Measurements from ENCODE around the gene UGT1A5. TPM values are rescaled to one million over a fixed set of nuclear protein-coding genes. Genes with fewer than 3 reads are reported as not detected.

Gene UGT1A5
- total and polyA plus RNA-seq, 2 of the 4 experiments (the other 2 are of a cell fraction): not detected

- TF ChIP-seq BHLHE40 (IDR thresholded peaks at IDR 0.05; ENCODE audit: low read depth, low read length) (no peak), MXI1 (IDR thresholded peaks at IDR 0.05; ENCODE audit: borderline replicate concordance, low read depth, low read length) (no peak), NFE2L2 (IDR thresholded peaks at IDR 0.05; ENCODE audit: low read depth, low read length) (no peak), POLR2A (IDR thresholded peaks at IDR 0.05; ENCODE audit: low read depth, low read length) (no peak), USF2 (IDR thresholded peaks at IDR 0.05; ENCODE audit: low read depth, low read length) (no peak), SMC3 (IDR thresholded peaks at IDR 0.05; ENCODE audit: low read depth, low read length) (no peak), RFX5 (IDR thresholded peaks at IDR 0.05; ENCODE audit: low read depth, low read length) (no peak), MAFK (IDR thresholded peaks at IDR 0.05; ENCODE audit: low read depth, low read length) (no peak), RAD21 (IDR thresholded peaks at IDR 0.05; ENCODE audit: low read length) (no peak)
- Histone ChIP-seq H4K8ac (ENCODE audit: low read depth in 2 of 2, low read length in 2 of 2) (no peak overlapping the region), H2BK5ac (ENCODE audit: low read depth, low read length, poor library complexity, severe bottlenecking) (no peak overlapping the region), H3K4me2 (ENCODE audit: low read depth, low read length) (no peak overlapping the region), H3K14ac (replicated peaks; ENCODE audit: low read depth, low read length) (no peak overlapping the region), H3K56ac (ENCODE audit: extremely low read depth, insufficient read depth, low read length) (no peak overlapping the region), H2AK9ac (replicated peaks; ENCODE audit: low read depth, low read length, poor library complexity) (no peak overlapping the region), H3K18ac (ENCODE audit: low read depth, low read length) (no peak overlapping the region), H2AFZ (replicated peaks; ENCODE audit: low read length, poor library complexity) (no peak overlapping the region), H2BK120ac (ENCODE audit: low read depth, low read length) (no peak overlapping the region), H4K5ac (ENCODE audit: low read depth, low read length) (no peak overlapping the region), H3K27me3 (ENCODE audit: control insufficient read depth, insufficient read depth, low read length) (no peaks in the 10 kb centered on the region), H3K79me1 (ENCODE audit: low read depth in 1 of 2, low read length in 2 of 2) (no peaks in the 10 kb centered on the region), H3K9ac (ENCODE audit: low read depth, low read length) (no peak overlapping the region), H3K9me3 (ENCODE audit: control insufficient read depth, insufficient read depth, low read length) (no peaks in the 10 kb centered on the region), H3K4ac (ENCODE audit: low read depth, low read length) (no peak overlapping the region), H3K23ac (ENCODE audit: low read depth, low read length) (no peak overlapping the region), H4K20me1 (ENCODE audit: insufficient read depth, low read length) (no peaks in the 10 kb centered on the region), H2BK20ac (ENCODE audit: low read depth, low read length) (no peak overlapping the region), H4K91ac (ENCODE audit: insufficient read depth, low read depth, low read length) (no peak overlapping the region), H2AK5ac (ENCODE audit: low read depth, low read length) (no peak overlapping the region), H3K4me3 (ENCODE audit: insufficient read depth, low read depth, low read length) (no peak overlapping the region), H3K27ac (ENCODE audit: insufficient read depth, low read length) (no peak overlapping the region), H3K4me1 (ENCODE audit: control insufficient read depth, insufficient read depth, low read length) (no peaks in the 10 kb centered on the region), H2BK15ac (ENCODE audit: low read depth, low read length) (no peak overlapping the region), H3K36me3 (ENCODE audit: control insufficient read depth, insufficient read depth, low read length) (no peaks in the 10 kb centered on the region), H3K9me1 (ENCODE audit: insufficient read depth, low read length) (no peaks in the 10 kb centered on the region)
- intact Hi-C loops (cut with micrococcal nuclease) (no loop called here), dilution Hi-C loops (cut with HindIII; ENCODE audit: low sequenced_read_pairs, unreplicated experiment) (no loop called here), in situ Hi-C loops (cut with MboI; ENCODE audit: low sequenced_read_pairs) (no loop called here)
- no TSS peak for BruUV-seq (replicated peaks)
- DNase-seq (no peak), ATAC-seq (ENCODE audit: low read depth) (no peak)
- no CpG with 5 or more reads among the region's 4 CpGs for WGBS, 2 experiments (ENCODE audit: extremely low coverage in 2 of 2, insufficient read length in 1 of 2)
- ChIA-PET CTCF (no interaction called here), POLR2A (ENCODE audit: unreplicated experiment) (no interaction called here)
These were observed 44.0 kb upstream of the UGT1A5 start for GRCh38 chr2:233668605-233669260.
